Tibial nerve (tissue), 4 donors: ENCODE data around the gene DFFB. TPM values are rescaled to one million over a fixed set of nuclear protein-coding genes. Genes with fewer than 3 reads are reported as not detected.

ENCODE experiments used
- DNase-seq, 2 donors: peaks; one replicate each; pipeline ENCODE4 v3.0.0-alpha.2; 2019; ENCODE audit warnings: low spot score in 2 of 2
- H3K27ac ChIP-seq, 4 donors: fragments of 200-600 bp; sonication (generic) in 3 of 4; one replicate each; pipeline ENCODE4 v1.5.1; 2017 to 2019; ENCODE audit warnings: mild to moderate bottlenecking in 1 of 4
- H3K27me3 ChIP-seq, 2 donors: fragments of 200-600 bp; sonication (generic) in 1 of 2; one replicate each; pipeline versions ENCODE4 v1.5.1 to v1.6.0; 2017 to 2019
- H3K36me3 ChIP-seq, 3 donors: fragments of 200-600 bp; sonication (generic); one replicate each; pipeline ENCODE4 v1.5.1; 2018 to 2019
- H3K4me1 ChIP-seq, 4 donors: fragments of 200-600 bp; sonication (generic) in 3 of 4; one replicate each; pipeline ENCODE4 v1.5.1; 2017 to 2019
- H3K4me3 ChIP-seq, 4 donors: fragments of 200-600 bp; sonication (generic) in 3 of 4; one replicate each; pipeline ENCODE4 v1.5.1; 2017 to 2019; ENCODE audit warnings: mild to moderate bottlenecking in 1 of 4, moderate library complexity in 1 of 4
- H3K9me3 ChIP-seq, 4 donors: fragments of 200-600 bp; sonication (generic) in 3 of 4; one replicate each; pipeline ENCODE4 v1.5.1; 2017 to 2019
- CTCF ChIP-seq, 5 experiments: fragments of 200-600 bp in 3 of 5; fragments of 450-650 bp in 2 of 5; sonication (generic) in 3 of 5; IDR thresholded peaks; one replicate each; pipeline ENCODE4 v1.5.1; 2016 to 2019; ENCODE audit warnings: antibody characterized with exemption in 5 of 5, mild to moderate bottlenecking in 3 of 5, moderate library complexity in 2 of 5
- EP300 ChIP-seq, 2 donors: sonication (generic); formaldehyde crosslinking; IDR thresholded peaks; one replicate each; pipeline ENCODE4 v1.6.1; 2017; ENCODE audit warnings: antibody characterized with exemption in 2 of 2, mild to moderate bottlenecking in 1 of 2
- POLR2A ChIP-seq, 2 donors: fragments of 450-650 bp; IDR thresholded peaks; one replicate each; pipeline ENCODE4 v1.6.1; 2017; ENCODE audit warnings: antibody characterized with exemption in 2 of 2, mild to moderate bottlenecking in 2 of 2, moderate library complexity in 2 of 2
- WGBS, 2 donors: methylation state at CpG; one replicate each; pipeline ENCODE4 v1.1.5; 2018; 5-methylcytosine and 5-hydroxymethylcytosine counted together
- total RNA-seq, 4 donors: library from RNA; depleted of rRNA; stranded (reverse); fragments of >200 nt; gene quantifications; one replicate each; pipeline ENCODE4 v1.1.0, GENCODE V29; 2016

The DFFB gene
- total RNA-seq, 4 donors from 2014 or later = 7.0 to 17.7 (median 15.2) TPM

GRCh38 chr1:3908886-3909517 lies 51.7 kb downstream of the DFFB start:
- Histone ChIP-seq H3K27ac (no peak overlapping the region), H3K4me1 (peaks cover 0 to 6% (median 0%) of the 10 kb centered on the region in 4 donors), H3K27me3 (peaks cover 0 to 25% of the 10 kb centered on the region in 2 donors), H3K36me3 (no peaks in the 10 kb centered on the region), H3K9me3 (no peaks in the 10 kb centered on the region), H3K4me3 (no peak overlapping the region)
- no peak for DNase-seq
- WGBS, 2 donors = 71 to 73% methylated on average over 17 of the region's 17 CpGs
- TF ChIP-seq CTCF (IDR thresholded peaks at IDR 0.05) (no peak), POLR2A (IDR thresholded peaks at IDR 0.05) (no peak), EP300 (IDR thresholded peaks at IDR 0.05) (no peak)

GRCh38 chr1:3909615-3910014 lies 52.3 kb downstream of the DFFB start:
- Histone ChIP-seq H3K36me3 (no peaks in the 10 kb centered on the region), H3K27ac (no peak overlapping the region), H3K4me1 (peaks cover 0 to 6% (median 0%) of the 10 kb centered on the region in 4 donors), H3K4me3 (no peak overlapping the region), H3K27me3 (peaks cover 0 to 25% of the 10 kb centered on the region in 2 donors), H3K9me3 (no peaks in the 10 kb centered on the region)
- TF ChIP-seq CTCF (IDR thresholded peaks at IDR 0.05) = no peak
- TF ChIP-seq EP300 (IDR thresholded peaks at IDR 0.05) = no peak
- TF ChIP-seq POLR2A (IDR thresholded peaks at IDR 0.05) = no peak
- no peak for DNase-seq
- 63 to 73% methylated on average over 7 of the region's 7 CpGs for WGBS, 2 donors

GRCh38 chr1:3910049-3910731 lies 52.9 kb downstream of the DFFB start:
- Histone ChIP-seq H3K4me3 (no peak overlapping the region), H3K36me3 (no peaks in the 10 kb centered on the region), H3K9me3 (no peaks in the 10 kb centered on the region), H3K27me3 (peaks cover 0 to 25% of the 10 kb centered on the region in 2 donors), H3K27ac (no peak overlapping the region), H3K4me1 (peaks cover 0 to 6% (median 0%) of the 10 kb centered on the region in 4 donors)
- DNase-seq = no peak
- WGBS, 2 donors = 82 to 83% methylated on average over 18 to 26 of the region's 30 CpGs
- no peak for TF ChIP-seq POLR2A (IDR thresholded peaks at IDR 0.05)
- TF ChIP-seq CTCF (IDR thresholded peaks at IDR 0.05) = no peak
- no peak for TF ChIP-seq EP300 (IDR thresholded peaks at IDR 0.05)

- H3K36me3 ChIP-seq = no peaks in the 10 kb centered on the region
- H3K9me3 ChIP-seq = no peaks in the 10 kb centered on the region
- TF ChIP-seq POLR2A (IDR thresholded peaks at IDR 0.05) (no peak), EP300 (IDR thresholded peaks at IDR 0.05) (no peak), CTCF (IDR thresholded peaks at IDR 0.05) (peak; percentile 45 to 73 (median 56))
- peak in 1 of 2 donors; percentile 36 for DNase-seq
- H3K27ac ChIP-seq = no peak overlapping the region
- peaks cover 0 to 25% of the 10 kb centered on the region in 2 donors for H3K27me3 ChIP-seq
- H3K4me3 ChIP-seq = no peak overlapping the region
- WGBS, 2 donors = 14 to 22% methylated on average over 21 to 31 of the region's 35 CpGs
- peaks cover 0 to 6% (median 0%) of the 10 kb centered on the region in 4 donors for H3K4me1 ChIP-seq
These were observed 53.9 kb downstream of the DFFB start for GRCh38 chr1:3910857-3911845.
